ENCODE data around the gene HTR1D. TPM values are rescaled to one million over a fixed set of nuclear protein-coding genes. Genes with fewer than 3 reads are reported as not detected.

HTR1D gene
- total RNA-seq, 2 donors from 2014 or later, result not detected

GRCh38 chr1:23249787-23250454 lies 32.6 kb upstream of the HTR1D start:
- Histone ChIP-seq H3K27ac (no peak overlapping the region), H3K4me1 (ENCODE audit: control insufficient read depth in 1 of 2, low read depth in 2 of 2) (no peaks in the 10 kb centered on the region), H3K27me3 (replicated peaks; ENCODE audit: insufficient read depth) (no peaks in the 10 kb centered on the region), H3K36me3 (no peaks in the 10 kb centered on the region), H3K4me3 (no peak overlapping the region), H3K9me3 (no peaks in the 10 kb centered on the region)
- no peak for TF ChIP-seq CTCF (IDR thresholded peaks at IDR 0.05)
- no peak for ATAC-seq (ENCODE audit: insufficient number of reproducible peaks, low FRiP score, low read depth)
- DNase-seq (ENCODE audit: low spot score), result no peak

- Histone ChIP-seq H3K27ac (no peak overlapping the region), H3K4me1 (ENCODE audit: control insufficient read depth in 1 of 2, low read depth in 2 of 2) (no peaks in the 10 kb centered on the region), H3K27me3 (replicated peaks; ENCODE audit: insufficient read depth) (no peaks in the 10 kb centered on the region), H3K9me3 (no peaks in the 10 kb centered on the region), H3K36me3 (no peaks in the 10 kb centered on the region), H3K4me3 (no peak overlapping the region)
- ATAC-seq (ENCODE audit: insufficient number of reproducible peaks, low FRiP score, low read depth), result no peak
- DNase-seq (ENCODE audit: low spot score), result no peak
- TF ChIP-seq CTCF (IDR thresholded peaks at IDR 0.05), result no peak
Observed at GRCh38 chr1:23247276-23247675, 30.0 kb upstream of the HTR1D start.

GRCh38 chr1:23246274-23246673 lies 29.0 kb upstream of the HTR1D start:
- Histone ChIP-seq H3K4me1 (ENCODE audit: control insufficient read depth in 1 of 2, low read depth in 2 of 2) (no peaks in the 10 kb centered on the region), H3K4me3 (no peak overlapping the region), H3K9me3 (no peaks in the 10 kb centered on the region), H3K36me3 (no peaks in the 10 kb centered on the region), H3K27me3 (replicated peaks; ENCODE audit: insufficient read depth) (no peaks in the 10 kb centered on the region), H3K27ac (no peak overlapping the region)
- ATAC-seq (ENCODE audit: insufficient number of reproducible peaks, low FRiP score, low read depth) (no peak), DNase-seq (ENCODE audit: low spot score) (no peak)
- TF ChIP-seq CTCF (IDR thresholded peaks at IDR 0.05), result no peak

- no peaks in the 10 kb centered on the region for H3K36me3 ChIP-seq
Observed at GRCh38 chr1:23244256-23244761, 27.0 kb upstream of the HTR1D start.

GRCh38 chr1:23242414-23242813 lies 25.1 kb upstream of the HTR1D start:
- Histone ChIP-seq H3K4me1 (ENCODE audit: control insufficient read depth in 1 of 2, low read depth in 2 of 2) (no peaks in the 10 kb centered on the region), H3K9me3 (no peaks in the 10 kb centered on the region), H3K36me3 (no peaks in the 10 kb centered on the region), H3K27me3 (replicated peaks; ENCODE audit: insufficient read depth) (no peaks in the 10 kb centered on the region), H3K4me3 (no peak overlapping the region), H3K27ac (no peak overlapping the region)
- ATAC-seq (ENCODE audit: insufficient number of reproducible peaks, low FRiP score, low read depth) (no peak), DNase-seq (ENCODE audit: low spot score) (no peak)
- TF ChIP-seq CTCF (IDR thresholded peaks at IDR 0.05), result no peak

More at GRCh38 chr1:23244256-23244761, 27.0 kb upstream of the HTR1D start:
- DNase-seq (ENCODE audit: low spot score) (no peak), ATAC-seq (ENCODE audit: insufficient number of reproducible peaks, low FRiP score, low read depth) (no peak)
- no peaks in the 10 kb centered on the region for H3K27me3 ChIP-seq (replicated peaks; ENCODE audit: insufficient read depth)
- H3K9me3 ChIP-seq, result no peaks in the 10 kb centered on the region
- H3K4me1 ChIP-seq (ENCODE audit: control insufficient read depth in 1 of 2, low read depth in 2 of 2), result no peaks in the 10 kb centered on the region
- no peak overlapping the region for H3K27ac ChIP-seq
- no peak overlapping the region for H3K4me3 ChIP-seq
- TF ChIP-seq CTCF (IDR thresholded peaks at IDR 0.05), result no peak

Measured in thoracic aorta (tissue), 2 donors.